ENCODE results near the gene ZBTB9.

- TF ChIP-seq, protein P1, sequence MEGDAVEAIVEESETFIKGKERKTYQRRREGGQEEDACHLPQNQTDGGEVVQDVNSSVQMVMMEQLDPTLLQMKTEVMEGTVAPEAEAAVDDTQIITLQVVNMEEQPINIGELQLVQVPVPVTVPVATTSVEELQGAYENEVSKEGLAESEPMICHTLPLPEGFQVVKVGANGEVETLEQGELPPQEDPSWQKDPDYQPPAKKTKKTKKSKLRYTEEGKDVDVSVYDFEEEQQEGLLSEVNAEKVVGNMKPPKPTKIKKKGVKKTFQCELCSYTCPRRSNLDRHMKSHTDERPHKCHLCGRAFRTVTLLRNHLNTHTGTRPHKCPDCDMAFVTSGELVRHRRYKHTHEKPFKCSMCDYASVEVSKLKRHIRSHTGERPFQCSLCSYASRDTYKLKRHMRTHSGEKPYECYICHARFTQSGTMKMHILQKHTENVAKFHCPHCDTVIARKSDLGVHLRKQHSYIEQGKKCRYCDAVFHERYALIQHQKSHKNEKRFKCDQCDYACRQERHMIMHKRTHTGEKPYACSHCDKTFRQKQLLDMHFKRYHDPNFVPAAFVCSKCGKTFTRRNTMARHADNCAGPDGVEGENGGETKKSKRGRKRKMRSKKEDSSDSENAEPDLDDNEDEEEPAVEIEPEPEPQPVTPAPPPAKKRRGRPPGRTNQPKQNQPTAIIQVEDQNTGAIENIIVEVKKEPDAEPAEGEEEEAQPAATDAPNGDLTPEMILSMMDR (IDR thresholded peaks at IDR 0.05): no peak
- TF ChIP-seq POLR2A (IDR thresholded peaks at IDR 0.05): no peak
- TF ChIP-seq POLR2AphosphoS5 (IDR thresholded peaks at IDR 0.05): no peak
- no peak for TF ChIP-seq EP300 (IDR thresholded peaks at IDR 0.05)
Observed at GRCh38 chr6:33433544-33434191, 20.7 kb upstream of the ZBTB9 start.

Data from gastroesophageal sphincter (tissue), 3 donors.